IMR-90 (cell line): ENCODE results near the gene EML4. TPM values are rescaled to one million over a fixed set of nuclear protein-coding genes. Genes with fewer than 3 reads are reported as not detected.

Source experiments
- ATAC-seq: fragments of 200-7000 bp; cut with Tn5 transposase; 2 replicates; pipeline ENCODE4 v1.9.1; 2020; ENCODE audit warnings: low read depth, mild to moderate bottlenecking, moderate library complexity
- BruUV-seq: library from RNA; stranded (reverse); fragments of 400-500 nt; replicated peaks from 2 replicates; lab custom pipeline; 2021; lab: Mats Ljungman, UMichigan
- CTCF ChIA-PET: fragments of 300-600 bp; formaldehyde crosslinking; extraction: SDS; loops from one replicate; lab custom pipeline; 2021; ENCODE audit warnings: antibody characterized with exemption; lab: Yijun Ruan, JAX
- POLR2A ChIA-PET: fragments of 300-600 bp; sonication (Branson Sonifier 250); formaldehyde crosslinking; loops from one replicate; lab custom pipeline; 2022; ENCODE audit warnings: antibody characterized with exemption; ENCODE audit not compliant: unreplicated experiment; lab: Charles Lee
- DNase-seq: peaks from one replicate; pipeline ENCODE4 v3.0.0; 2013
- H2AFZ ChIP-seq: replicated peaks from 2 replicates; pipeline ENCODE3; 2013; ENCODE audit warnings: low read length, mild to moderate bottlenecking; ENCODE audit not compliant: poor library complexity
- H2AK5ac ChIP-seq: 2 replicates; pipeline ENCODE4 v1.6.1; 2013; ENCODE audit warnings: low read depth, low read length, inconsistent platforms
- H2AK9ac ChIP-seq: replicated peaks from 2 replicates; pipeline ENCODE3; 2013; ENCODE audit warnings: mild to moderate bottlenecking, low read depth, low read length, moderate library complexity; ENCODE audit not compliant: poor library complexity
- H2BK120ac ChIP-seq: 2 replicates; pipeline ENCODE4 v1.6.1; 2013; ENCODE audit warnings: low read depth, low read length, inconsistent platforms
- H2BK15ac ChIP-seq: 3 replicates; pipeline ENCODE4 v1.6.1; 2013; ENCODE audit warnings: low read depth, low read length, inconsistent platforms
- H2BK20ac ChIP-seq: 2 replicates; pipeline ENCODE4 v1.6.1; 2013; ENCODE audit warnings: low read depth, mild to moderate bottlenecking, inconsistent platforms, low read length, moderate library complexity
- H2BK5ac ChIP-seq: 2 replicates; pipeline ENCODE4 v1.6.1; 2013; ENCODE audit warnings: mild to moderate bottlenecking, low read depth, low read length, inconsistent platforms; ENCODE audit not compliant: poor library complexity, severe bottlenecking
- H3K14ac ChIP-seq: replicated peaks from 2 replicates; pipeline ENCODE4 v1.6.1; 2013; ENCODE audit warnings: low read depth, low read length, inconsistent platforms
- H3K18ac ChIP-seq: 2 replicates; pipeline ENCODE4 v1.6.1; 2013; ENCODE audit warnings: low read depth, low read length, control low read depth
- H3K23ac ChIP-seq: 2 replicates; pipeline ENCODE4 v1.6.1; 2013; ENCODE audit warnings: low read depth, low read length, inconsistent platforms
- H3K27ac ChIP-seq: 2 replicates; pipeline ENCODE4 v1.5.1; 2013; ENCODE audit warnings: mild to moderate bottlenecking, control low read depth, low read length; ENCODE audit not compliant: insufficient read depth
- H3K27me3 ChIP-seq: 2 replicates; pipeline ENCODE4 v1.6.1; 2013; ENCODE audit warnings: low read length; ENCODE audit not compliant: control insufficient read depth, insufficient read depth
- H3K36me3 ChIP-seq: 2 replicates; pipeline ENCODE4 v1.6.1; 2013; ENCODE audit warnings: low read length, mixed read lengths; ENCODE audit not compliant: control insufficient read depth, insufficient read depth
- H3K4ac ChIP-seq: 2 replicates; pipeline ENCODE4 v1.6.1; 2013; ENCODE audit warnings: low read depth, low read length, inconsistent platforms
- H3K4me1 ChIP-seq: 2 replicates; pipeline ENCODE4 v1.6.1; 2013; ENCODE audit warnings: low read length, mixed read lengths; ENCODE audit not compliant: control insufficient read depth, insufficient read depth
- H3K4me2 ChIP-seq: 2 replicates; pipeline ENCODE4 v1.6.1; 2013; ENCODE audit warnings: low read depth, mild to moderate bottlenecking, control low read depth, low read length, moderate library complexity
- H3K4me3 ChIP-seq: 2 replicates; pipeline ENCODE4 v1.5.1; 2013; ENCODE audit warnings: low read depth, mild to moderate bottlenecking, control low read depth, low read length, moderate library complexity; ENCODE audit not compliant: insufficient read depth
- H3K56ac ChIP-seq: 2 replicates; pipeline ENCODE4 v1.6.1; 2013; ENCODE audit warnings: low read length, inconsistent platforms; ENCODE audit not compliant: insufficient read depth; ENCODE audit errors: extremely low read depth
- H3K79me1 ChIP-seq, 2 experiments: 2 replicates each; pipeline ENCODE4 v1.6.1; 2013; ENCODE audit warnings: low read length in 2 of 2, inconsistent platforms in 1 of 2, low read depth in 1 of 2
- H3K9ac ChIP-seq: 2 replicates; pipeline ENCODE4 v1.6.1; 2013; ENCODE audit warnings: low read depth, low read length, control low read depth
- H3K9me1 ChIP-seq: 2 replicates; pipeline ENCODE4 v1.6.1; 2013; ENCODE audit warnings: low read length, inconsistent platforms; ENCODE audit not compliant: insufficient read depth
- H3K9me3 ChIP-seq: 2 replicates; pipeline ENCODE4 v1.6.1; 2013; ENCODE audit warnings: low read length; ENCODE audit not compliant: control insufficient read depth, insufficient read depth
- H4K20me1 ChIP-seq: 2 replicates; pipeline ENCODE4 v1.6.1; 2013; ENCODE audit warnings: low read length, inconsistent platforms; ENCODE audit not compliant: insufficient read depth
- H4K5ac ChIP-seq: 2 replicates; pipeline ENCODE4 v1.6.1; 2013; ENCODE audit warnings: mild to moderate bottlenecking, low read depth, low read length, control low read depth
- H4K8ac ChIP-seq, 2 experiments: 2 replicates each; pipeline ENCODE4 v1.6.1; 2013; ENCODE audit warnings: low read depth in 2 of 2, low read length in 2 of 2, control low read depth in 1 of 2, inconsistent platforms in 1 of 2
- H4K91ac ChIP-seq: 2 replicates; pipeline ENCODE4 v1.6.1; 2013; ENCODE audit warnings: low read depth, low read length, inconsistent platforms; ENCODE audit not compliant: insufficient read depth
- BHLHE40 ChIP-seq: fragments of 150-350 bp; IDR thresholded peaks from 2 replicates; pipeline ENCODE4 v1.6.1; 2016; ENCODE audit warnings: mild to moderate bottlenecking, low read depth, low read length
- CEBPB ChIP-seq: IDR thresholded peaks from 2 replicates; pipeline ENCODE4 v1.6.1; 2012; ENCODE audit warnings: low read depth, low read length, improper control_type of control experiment
- CHD1 ChIP-seq: IDR thresholded peaks from 2 replicates; pipeline ENCODE4 v1.6.1; 2012; ENCODE audit warnings: low read depth, low read length, improper control_type of control experiment
- CTCF ChIP-seq: conservative IDR thresholded peaks from 2 replicates; pipeline ENCODE4 v1.5.1; 2012; ENCODE audit warnings: mild to moderate bottlenecking, low read depth, low read length, improper control_type of control experiment
- ELK1 ChIP-seq: fragments of 150-350 bp; IDR thresholded peaks from 2 replicates; pipeline ENCODE4 v1.6.1; 2016; ENCODE audit warnings: low read depth, mild to moderate bottlenecking, low read length, moderate library complexity, borderline replicate concordance
- FOS ChIP-seq: fragments of 150-350 bp; IDR thresholded peaks from 2 replicates; pipeline ENCODE4 v1.6.1; 2016; ENCODE audit warnings: low read depth, low read length
- MAFK ChIP-seq: IDR thresholded peaks from 2 replicates; pipeline ENCODE4 v1.6.1; 2012; ENCODE audit warnings: low read depth, low read length, improper control_type of control experiment
- MXI1 ChIP-seq: IDR thresholded peaks from 2 replicates; pipeline ENCODE4 v1.6.1; 2012; ENCODE audit warnings: low read depth, mild to moderate bottlenecking, low read length, moderate library complexity, borderline replicate concordance
- NFE2L2 ChIP-seq: fragments of 150-350 bp; IDR thresholded peaks from 2 replicates; pipeline ENCODE4 v1.6.1; 2016; ENCODE audit warnings: low read depth, mild to moderate bottlenecking, low read length
- POLR2A ChIP-seq: IDR thresholded peaks from 2 replicates; pipeline ENCODE4 v1.6.1; 2012; ENCODE audit warnings: mild to moderate bottlenecking, low read depth, low read length
- RAD21 ChIP-seq: IDR thresholded peaks from 2 replicates; pipeline ENCODE4 v1.6.1; 2012; ENCODE audit warnings: low read length, improper control_type of control experiment
- WGBS, 2 experiments: methylation state at CpG; one replicate each; pipeline versions ENCODE4 v1.1.5 to v1.1.7; 2013; ENCODE audit warnings: missing lambda C conversion rate in 2 of 2; ENCODE audit not compliant: insufficient read length in 1 of 2; ENCODE audit errors: extremely low coverage in 2 of 2; 5-methylcytosine and 5-hydroxymethylcytosine counted together
- dilution Hi-C: fragments of 300-500 bp; cut with HindIII; formaldehyde crosslinking; loops from one replicate; pipeline ENCODE4 v1.14.3; 2018; ENCODE audit warnings: low sequenced_read_pairs; ENCODE audit not compliant: unreplicated experiment
- in situ Hi-C: fragments of 300-500 bp; cut with MboI; formaldehyde crosslinking; loops from 3 replicates; pipeline ENCODE4 v1.14.3; 2019; ENCODE audit warnings: low sequenced_read_pairs, inconsistent platforms, mixed read lengths
- intact Hi-C: fragments of 100-400 bp; cut with micrococcal nuclease; formaldehyde crosslinking; loops from 2 replicates; pipeline ENCODE4 v1.10.0; 2022
- polyA plus RNA-seq, 3 experiments: library from polyadenylated mRNA; depleted of rRNA; stranded (reverse); fragments of >200 nt; gene quantifications; 2 replicates each; pipeline ENCODE4 v1.2.3, GENCODE V29; 2012; ENCODE audit warnings: low replicate concordance in 1 of 3
- total RNA-seq: library from RNA; depleted of rRNA; stranded (reverse); fragments of >200 nt; gene quantifications from 2 replicates; pipeline ENCODE4 v1.2.3, GENCODE V29; 2012

EML4 gene
- total and polyA plus RNA-seq, 2 of the 4 experiments (the other 2 are of a cell fraction): 29.7 to 73.7 TPM

- Histone ChIP-seq H2AK9ac (no peak overlapping the region), H3K27me3 (no peaks in the 10 kb centered on the region), H2BK120ac (peak overlapping the region; percentile 25; the same call in 1 of the 2 replicates), H2AK5ac (peak overlapping the region; percentile 78), H2BK15ac (peak overlapping the region; percentile 12; the same call in 2 of the 3 replicates), H3K4ac (0 out of 2 replicates have a peak overlapping the region, but pooled peaks have one; percentile 3), H3K36me3 (peaks cover 9% of the 10 kb centered on the region), H3K9me1 (peaks cover 12% of the 10 kb centered on the region), H3K18ac (peak overlapping the region; percentile 24; the same call in 1 of the 2 replicates), H3K14ac (no peak overlapping the region), H2BK20ac (peak overlapping the region; percentile 46; the same call in 1 of the 2 replicates), H3K4me2 (no peak overlapping the region), H4K5ac (no peak overlapping the region; the same call in 1 of the 2 replicates), H3K23ac (no peak overlapping the region), H2BK5ac (peak overlapping the region; percentile 38), H3K27ac (no peak overlapping the region), H3K56ac (no peak overlapping the region), H2AFZ (no peak overlapping the region), H3K9me3 (no peaks in the 10 kb centered on the region), H3K79me1 (peaks cover 0 to 18% of the 10 kb centered on the region in 2 experiments; a peak in 2 of 4 replicates), H4K91ac (peak overlapping the region; percentile 44; the same call in 1 of the 2 replicates), H3K4me1 (peaks cover 10% of the 10 kb centered on the region), H4K8ac (no peak overlapping the region; a peak in 1 of 4 replicates), H3K9ac (no peak overlapping the region), H3K4me3 (no peak overlapping the region), H4K20me1 (no peaks in the 10 kb centered on the region)
- dilution Hi-C loops (no loop called here), intact Hi-C loops (no loop called here), in situ Hi-C loops (no loop called here)
- no CpG with 5 or more reads among the region's 3 CpGs for WGBS, 2 experiments
- BruUV-seq: no TSS peak
- ChIA-PET CTCF (interaction anchor here (0.6 to 0.8 kb wide), 2 partner anchors 11 to 365 kb away, joined by 3 read pairs; no protein-coding TSS in a partner anchor), POLR2A (no interaction called here)
- ATAC-seq: no peak
- no peak for TF ChIP-seq BHLHE40
- no peak for TF ChIP-seq MXI1
- TF ChIP-seq CHD1: no peak
- no peak for TF ChIP-seq MAFK
- no peak for TF ChIP-seq POLR2A
- no peak for TF ChIP-seq CTCF
- no peak for TF ChIP-seq ELK1
- TF ChIP-seq FOS: no peak
- TF ChIP-seq CEBPB: no peak
- TF ChIP-seq RAD21: no peak
- TF ChIP-seq NFE2L2: no peak
- no peak for DNase-seq
Observed at GRCh38 chr2:42316910-42317309, 147.8 kb downstream of the EML4 start.
